DND-41 (cell line): Measurements from ENCODE around the gene TRPT1.
"Not testable (repeated sequence)": the region's sequence is repeated elsewhere in the genome, so short reads cannot be mapped to it uniquely, and the experiment has no call there.

Source experiments
- ATAC-seq: fragments of 200-7000 bp; cut with Tn5 transposase; 3 replicates; pipeline ENCODE4 v1.9.1; 2021; ENCODE audit warnings: low read depth; ENCODE audit not compliant: insufficient read depth
- DNase-seq: peaks from one replicate; pipeline ENCODE4 v3.0.0-alpha.2; 2020
- H2AFZ ChIP-seq: 2 replicates; pipeline ENCODE4 v1.6.0; 2012; ENCODE audit warnings: low read depth, low read length
- H3K27ac ChIP-seq: 2 replicates; pipeline ENCODE4 v1.5.1; 2012; ENCODE audit warnings: low read length, inconsistent platforms
- H3K27me3 ChIP-seq: fragments of 200-600 bp; sonication (generic); 2 replicates; pipeline ENCODE4 v1.6.0; 2012; ENCODE audit warnings: low read length, mild to moderate bottlenecking, inconsistent platforms; ENCODE audit not compliant: insufficient read depth, poor library complexity
- H3K36me3 ChIP-seq: 2 replicates; pipeline ENCODE4 v1.5.1; 2012; ENCODE audit warnings: low read length, inconsistent platforms; ENCODE audit not compliant: insufficient read depth
- H3K4me1 ChIP-seq: 2 replicates; pipeline ENCODE4 v1.5.1; 2012; ENCODE audit warnings: mild to moderate bottlenecking, low read length; ENCODE audit not compliant: insufficient read depth
- H3K4me2 ChIP-seq: 2 replicates; pipeline ENCODE4 v1.6.0; 2012; ENCODE audit warnings: mild to moderate bottlenecking, moderate library complexity, low read length, inconsistent platforms; ENCODE audit not compliant: insufficient read depth
- H3K4me3 ChIP-seq, 2 experiments: fragments of 200-600 bp in 1 of 2; shearing (Covaris generic) in 1 of 2; 2 replicates each; pipeline ENCODE4 v1.5.1; 2012 to 2016; ENCODE audit warnings: inconsistent platforms in 2 of 2, low read length in 2 of 2, mild to moderate bottlenecking in 2 of 2, low read depth in 1 of 2, moderate library complexity in 1 of 2
- H3K79me2 ChIP-seq: 2 replicates; pipeline ENCODE4 v1.6.0; 2012; ENCODE audit warnings: low read length, inconsistent platforms; ENCODE audit not compliant: insufficient read depth
- H3K9ac ChIP-seq: 2 replicates; pipeline ENCODE4 v1.6.0; 2012; ENCODE audit warnings: low read depth, mild to moderate bottlenecking, inconsistent platforms, low read length, moderate library complexity
- H3K9me3 ChIP-seq: 2 replicates; pipeline ENCODE4 v1.5.1; 2012; ENCODE audit warnings: low read length, moderate library complexity, mild to moderate bottlenecking, inconsistent platforms; ENCODE audit not compliant: insufficient read depth, severe bottlenecking
- H4K20me1 ChIP-seq: 2 replicates; pipeline ENCODE4 v1.6.0; 2012; ENCODE audit warnings: low read length; ENCODE audit not compliant: insufficient read depth
- CTCF ChIP-seq: IDR thresholded peaks from 2 replicates; pipeline ENCODE4 v1.5.1; 2012; ENCODE audit warnings: borderline replicate concordance, low read length, moderate library complexity, mild to moderate bottlenecking; ENCODE audit not compliant: poor library complexity, severe bottlenecking; ENCODE audit errors: extremely low read depth
- EZH2 ChIP-seq: IDR thresholded peaks from 3 replicates; pipeline ENCODE4 v1.6.1; 2012; ENCODE audit warnings: borderline replicate concordance, low read depth, mild to moderate bottlenecking, moderate library complexity, low read length, inconsistent platforms; ENCODE audit not compliant: severe bottlenecking

Gene TRPT1

GRCh38 chr11:64246871-64247728 is 21.1 kb upstream of the TRPT1 start, which contains the start of gene PPP1R14B:
Gene PPP1R14B (minus strand): TSS chr11:64246943. CDS start chr11:64246673, 270 bp downstream.
- Histone ChIP-seq H3K27ac (peak within 1 kb of the TSS; percentile 91), H3K36me3 (peaks cover 30% of the 10 kb centered on the region), H3K9me3 (no peaks in the 10 kb centered on the region), H3K9ac (peak within 1 kb of the TSS; percentile 83), H3K4me3 (peak within 1 kb of the TSS; percentile 82 to 90), H3K79me2 (peaks cover 43% of the 10 kb centered on the region), H3K27me3 (no peaks in the 10 kb centered on the region), H4K20me1 (peaks cover 31% of the 10 kb centered on the region), H2AFZ (peak within 1 kb of the TSS; percentile 71), H3K4me1 (peaks cover 61% of the 10 kb centered on the region), H3K4me2 (peak within 1 kb of the TSS; percentile 93)
- DNase-seq = peak; percentile 91
- ATAC-seq = peak; percentile 61
- TF ChIP-seq CTCF = no peak
- TF ChIP-seq EZH2 = no peak

GRCh38 chr11:64246621-64246870 is 20.6 kb upstream of the TRPT1 start:
- H3K79me2 ChIP-seq = peaks cover 45% of the 10 kb centered on the region
- H3K4me2 ChIP-seq = peak overlapping the region; percentile 93
- H3K27me3 ChIP-seq, H3K9me3 ChIP-seq, DNase-seq, ATAC-seq, H3K27ac ChIP-seq: not testable (repeated sequence)
- H2AFZ ChIP-seq = peak overlapping the region; percentile 71; the same call in 1 of the 2 replicates
- peaks cover 30% of the 10 kb centered on the region for H3K36me3 ChIP-seq
- peak overlapping the region in 1 of 2 experiments; percentile 90; a peak in 2 of 4 replicates for H3K4me3 ChIP-seq
- peaks cover 58% of the 10 kb centered on the region for H3K4me1 ChIP-seq
- peaks cover 31% of the 10 kb centered on the region for H4K20me1 ChIP-seq
- peak overlapping the region; percentile 83 for H3K9ac ChIP-seq

GRCh38 chr11:64245797-64246620 is 20.0 kb upstream of the TRPT1 start:
- Histone ChIP-seq H3K4me3 (peak overlapping the region; percentile 82 to 90), H3K27ac (peak overlapping the region; percentile 91), H3K4me1 (peaks cover 56% of the 10 kb centered on the region), H2AFZ (peak overlapping the region; percentile 71), H4K20me1 (peaks cover 31% of the 10 kb centered on the region), H3K27me3 (no peaks in the 10 kb centered on the region), H3K9me3 (no peaks in the 10 kb centered on the region), H3K36me3 (peaks cover 30% of the 10 kb centered on the region), H3K4me2 (peak overlapping the region; percentile 93), H3K9ac (peak overlapping the region; percentile 83), H3K79me2 (peaks cover 46% of the 10 kb centered on the region)
- DNase-seq (peak; percentile 80), ATAC-seq (peak; percentile 16)
- no peak for TF ChIP-seq CTCF
- no peak for TF ChIP-seq EZH2

- peaks cover 31% of the 10 kb centered on the region for H4K20me1 ChIP-seq
- H3K36me3 ChIP-seq = peaks cover 30% of the 10 kb centered on the region
- peak overlapping the region; percentile 93 for H3K4me2 ChIP-seq
- peak; percentile 11 for ATAC-seq
- H3K27me3 ChIP-seq = no peaks in the 10 kb centered on the region
- H3K27ac ChIP-seq = peak overlapping the region; percentile 91
- TF ChIP-seq CTCF (no peak), EZH2 (no peak)
- H3K4me3 ChIP-seq = peak overlapping the region; percentile 82 to 90; a peak in 3 of 4 replicates
- H3K79me2 ChIP-seq = peaks cover 46% of the 10 kb centered on the region
- H3K9ac ChIP-seq = peak overlapping the region; percentile 83
- peak overlapping the region; percentile 71; the same call in 1 of the 2 replicates for H2AFZ ChIP-seq
- H3K9me3 ChIP-seq = no peaks in the 10 kb centered on the region
- H3K4me1 ChIP-seq = peaks cover 52% of the 10 kb centered on the region
- DNase-seq = peak; percentile 78
These were observed 19.4 kb upstream of the TRPT1 start for GRCh38 chr11:64245401-64245796.
